IMR-90 (cell line): ENCODE measurements around the gene ST6GAL2. TPM values are rescaled to one million over a fixed set of nuclear protein-coding genes. Genes with fewer than 3 reads are reported as not detected.

Experiments used
- ATAC-seq: fragments of 200-7000 bp; cut with Tn5 transposase; 2 replicates; pipeline ENCODE4 v1.9.1; 2020; ENCODE audit warnings: low read depth, mild to moderate bottlenecking, moderate library complexity
- BruUV-seq: library from RNA; stranded (reverse); fragments of 400-500 nt; replicated peaks from 2 replicates; lab custom pipeline; 2021; lab: Mats Ljungman, UMichigan
- CTCF ChIA-PET: fragments of 300-600 bp; formaldehyde crosslinking; extraction: SDS; loops from one replicate; lab custom pipeline; 2021; ENCODE audit warnings: antibody characterized with exemption; lab: Yijun Ruan, JAX
- POLR2A ChIA-PET: fragments of 300-600 bp; sonication (Branson Sonifier 250); formaldehyde crosslinking; loops from one replicate; lab custom pipeline; 2022; ENCODE audit warnings: antibody characterized with exemption; ENCODE audit not compliant: unreplicated experiment; lab: Charles Lee
- DNase-seq: peaks from one replicate; pipeline ENCODE4 v3.0.0; 2013
- H2AFZ ChIP-seq: replicated peaks from 2 replicates; pipeline ENCODE3; 2013; ENCODE audit warnings: low read length, mild to moderate bottlenecking; ENCODE audit not compliant: poor library complexity
- H2AK5ac ChIP-seq: 2 replicates; pipeline ENCODE4 v1.6.1; 2013; ENCODE audit warnings: low read depth, low read length, inconsistent platforms
- H2AK9ac ChIP-seq: replicated peaks from 2 replicates; pipeline ENCODE3; 2013; ENCODE audit warnings: mild to moderate bottlenecking, low read depth, low read length, moderate library complexity; ENCODE audit not compliant: poor library complexity
- H2BK120ac ChIP-seq: 2 replicates; pipeline ENCODE4 v1.6.1; 2013; ENCODE audit warnings: low read depth, low read length, inconsistent platforms
- H2BK15ac ChIP-seq: 3 replicates; pipeline ENCODE4 v1.6.1; 2013; ENCODE audit warnings: low read depth, low read length, inconsistent platforms
- H2BK20ac ChIP-seq: 2 replicates; pipeline ENCODE4 v1.6.1; 2013; ENCODE audit warnings: low read depth, mild to moderate bottlenecking, inconsistent platforms, low read length, moderate library complexity
- H2BK5ac ChIP-seq: 2 replicates; pipeline ENCODE4 v1.6.1; 2013; ENCODE audit warnings: mild to moderate bottlenecking, low read depth, low read length, inconsistent platforms; ENCODE audit not compliant: poor library complexity, severe bottlenecking
- H3K14ac ChIP-seq: replicated peaks from 2 replicates; pipeline ENCODE4 v1.6.1; 2013; ENCODE audit warnings: low read depth, low read length, inconsistent platforms
- H3K18ac ChIP-seq: 2 replicates; pipeline ENCODE4 v1.6.1; 2013; ENCODE audit warnings: low read depth, low read length, control low read depth
- H3K23ac ChIP-seq: 2 replicates; pipeline ENCODE4 v1.6.1; 2013; ENCODE audit warnings: low read depth, low read length, inconsistent platforms
- H3K27ac ChIP-seq: 2 replicates; pipeline ENCODE4 v1.5.1; 2013; ENCODE audit warnings: mild to moderate bottlenecking, control low read depth, low read length; ENCODE audit not compliant: insufficient read depth
- H3K27me3 ChIP-seq: 2 replicates; pipeline ENCODE4 v1.6.1; 2013; ENCODE audit warnings: low read length; ENCODE audit not compliant: control insufficient read depth, insufficient read depth
- H3K36me3 ChIP-seq: 2 replicates; pipeline ENCODE4 v1.6.1; 2013; ENCODE audit warnings: low read length, mixed read lengths; ENCODE audit not compliant: control insufficient read depth, insufficient read depth
- H3K4ac ChIP-seq: 2 replicates; pipeline ENCODE4 v1.6.1; 2013; ENCODE audit warnings: low read depth, low read length, inconsistent platforms
- H3K4me1 ChIP-seq: 2 replicates; pipeline ENCODE4 v1.6.1; 2013; ENCODE audit warnings: low read length, mixed read lengths; ENCODE audit not compliant: control insufficient read depth, insufficient read depth
- H3K4me2 ChIP-seq: 2 replicates; pipeline ENCODE4 v1.6.1; 2013; ENCODE audit warnings: low read depth, mild to moderate bottlenecking, control low read depth, low read length, moderate library complexity
- H3K4me3 ChIP-seq: 2 replicates; pipeline ENCODE4 v1.5.1; 2013; ENCODE audit warnings: low read depth, mild to moderate bottlenecking, control low read depth, low read length, moderate library complexity; ENCODE audit not compliant: insufficient read depth
- H3K56ac ChIP-seq: 2 replicates; pipeline ENCODE4 v1.6.1; 2013; ENCODE audit warnings: low read length, inconsistent platforms; ENCODE audit not compliant: insufficient read depth; ENCODE audit errors: extremely low read depth
- H3K79me1 ChIP-seq, 2 experiments: 2 replicates each; pipeline ENCODE4 v1.6.1; 2013; ENCODE audit warnings: low read length in 2 of 2, inconsistent platforms in 1 of 2, low read depth in 1 of 2
- H3K9ac ChIP-seq: 2 replicates; pipeline ENCODE4 v1.6.1; 2013; ENCODE audit warnings: low read depth, low read length, control low read depth
- H3K9me1 ChIP-seq: 2 replicates; pipeline ENCODE4 v1.6.1; 2013; ENCODE audit warnings: low read length, inconsistent platforms; ENCODE audit not compliant: insufficient read depth
- H3K9me3 ChIP-seq: 2 replicates; pipeline ENCODE4 v1.6.1; 2013; ENCODE audit warnings: low read length; ENCODE audit not compliant: control insufficient read depth, insufficient read depth
- H4K20me1 ChIP-seq: 2 replicates; pipeline ENCODE4 v1.6.1; 2013; ENCODE audit warnings: low read length, inconsistent platforms; ENCODE audit not compliant: insufficient read depth
- H4K5ac ChIP-seq: 2 replicates; pipeline ENCODE4 v1.6.1; 2013; ENCODE audit warnings: mild to moderate bottlenecking, low read depth, low read length, control low read depth
- H4K8ac ChIP-seq, 2 experiments: 2 replicates each; pipeline ENCODE4 v1.6.1; 2013; ENCODE audit warnings: low read depth in 2 of 2, low read length in 2 of 2, control low read depth in 1 of 2, inconsistent platforms in 1 of 2
- H4K91ac ChIP-seq: 2 replicates; pipeline ENCODE4 v1.6.1; 2013; ENCODE audit warnings: low read depth, low read length, inconsistent platforms; ENCODE audit not compliant: insufficient read depth
- BHLHE40 ChIP-seq: fragments of 150-350 bp; IDR thresholded peaks from 2 replicates; pipeline ENCODE4 v1.6.1; 2016; ENCODE audit warnings: mild to moderate bottlenecking, low read depth, low read length
- CEBPB ChIP-seq: IDR thresholded peaks from 2 replicates; pipeline ENCODE4 v1.6.1; 2012; ENCODE audit warnings: low read depth, low read length, improper control_type of control experiment
- CHD1 ChIP-seq: IDR thresholded peaks from 2 replicates; pipeline ENCODE4 v1.6.1; 2012; ENCODE audit warnings: low read depth, low read length, improper control_type of control experiment
- FOS ChIP-seq: fragments of 150-350 bp; IDR thresholded peaks from 2 replicates; pipeline ENCODE4 v1.6.1; 2016; ENCODE audit warnings: low read depth, low read length
- MAFK ChIP-seq: IDR thresholded peaks from 2 replicates; pipeline ENCODE4 v1.6.1; 2012; ENCODE audit warnings: low read depth, low read length, improper control_type of control experiment
- MAZ ChIP-seq: IDR thresholded peaks from 2 replicates; pipeline ENCODE4 v1.6.1; 2012; ENCODE audit warnings: low read depth, mild to moderate bottlenecking, low read length, improper control_type of control experiment, moderate library complexity, borderline replicate concordance
- MXI1 ChIP-seq: IDR thresholded peaks from 2 replicates; pipeline ENCODE4 v1.6.1; 2012; ENCODE audit warnings: low read depth, mild to moderate bottlenecking, low read length, moderate library complexity, borderline replicate concordance
- POLR2A ChIP-seq: IDR thresholded peaks from 2 replicates; pipeline ENCODE4 v1.6.1; 2012; ENCODE audit warnings: mild to moderate bottlenecking, low read depth, low read length
- RCOR1 ChIP-seq: IDR thresholded peaks from 2 replicates; pipeline ENCODE4 v1.6.1; 2012; ENCODE audit warnings: mild to moderate bottlenecking, low read length, improper control_type of control experiment; ENCODE audit not compliant: insufficient replicate concordance
- RFX5 ChIP-seq: IDR thresholded peaks from 2 replicates; pipeline ENCODE4 v1.8.0; 2012; ENCODE audit warnings: low read depth, mild to moderate bottlenecking, low read length, moderate library complexity
- SMC3 ChIP-seq: fragments of 150-350 bp; IDR thresholded peaks from 2 replicates; pipeline ENCODE4 v1.6.1; 2016; ENCODE audit warnings: low read depth, mild to moderate bottlenecking, antibody characterized with exemption, low read length, moderate library complexity
- WGBS, 2 experiments: methylation state at CpG; one replicate each; pipeline versions ENCODE4 v1.1.5 to v1.1.7; 2013; ENCODE audit warnings: missing lambda C conversion rate in 2 of 2; ENCODE audit not compliant: insufficient read length in 1 of 2; ENCODE audit errors: extremely low coverage in 2 of 2; 5-methylcytosine and 5-hydroxymethylcytosine counted together
- dilution Hi-C: fragments of 300-500 bp; cut with HindIII; formaldehyde crosslinking; loops from one replicate; pipeline ENCODE4 v1.14.3; 2018; ENCODE audit warnings: low sequenced_read_pairs; ENCODE audit not compliant: unreplicated experiment
- in situ Hi-C: fragments of 300-500 bp; cut with MboI; formaldehyde crosslinking; loops from 3 replicates; pipeline ENCODE4 v1.14.3; 2019; ENCODE audit warnings: low sequenced_read_pairs, inconsistent platforms, mixed read lengths
- intact Hi-C: fragments of 100-400 bp; cut with micrococcal nuclease; formaldehyde crosslinking; loops from 2 replicates; pipeline ENCODE4 v1.10.0; 2022
- polyA plus RNA-seq, 3 experiments: library from polyadenylated mRNA; depleted of rRNA; stranded (reverse); fragments of >200 nt; gene quantifications; 2 replicates each; pipeline ENCODE4 v1.2.3, GENCODE V29; 2012; ENCODE audit warnings: low replicate concordance in 1 of 3
- total RNA-seq: library from RNA; depleted of rRNA; stranded (reverse); fragments of >200 nt; gene quantifications from 2 replicates; pipeline ENCODE4 v1.2.3, GENCODE V29; 2012
- TF ChIP-seq, protein P1 (sequence below): conservative IDR thresholded peaks from 2 replicates; pipeline ENCODE4 v1.5.1; 2012; ENCODE audit warnings: mild to moderate bottlenecking, low read depth, low read length, improper control_type of control experiment
- TF ChIP-seq, protein P2 (sequence below): fragments of 150-350 bp; IDR thresholded peaks from 2 replicates; pipeline ENCODE4 v1.6.1; 2016; ENCODE audit warnings: low read depth, mild to moderate bottlenecking, low read length, moderate library complexity, borderline replicate concordance
- TF ChIP-seq, protein P3 (sequence below): fragments of 150-350 bp; IDR thresholded peaks from 2 replicates; pipeline ENCODE4 v1.6.1; 2017; ENCODE audit warnings: mild to moderate bottlenecking, antibody characterized with exemption, low read length, low read depth

The ST6GAL2 gene
- total and polyA plus RNA-seq, 2 of the 4 experiments (the other 2 are of a cell fraction) = not detected

GRCh38 chr2:106849253-106849652, 36.7 kb downstream of the ST6GAL2 start:
- ChIA-PET POLR2A (no interaction called here), CTCF (no interaction called here)
- H3K79me1 ChIP-seq = no peaks in the 10 kb centered on the region
- no CpG with 5 or more reads among the region's 2 CpGs for WGBS, 2 experiments
- no peak for DNase-seq
- no peak overlapping the region for H2AK5ac ChIP-seq
- H3K4me2 ChIP-seq = no peak overlapping the region
- no peak overlapping the region for H3K18ac ChIP-seq
- no peaks in the 10 kb centered on the region for H3K4me1 ChIP-seq
- in situ Hi-C loops (no loop called here), dilution Hi-C loops (no loop called here), intact Hi-C loops (no loop called here)
- H3K9me3 ChIP-seq = peaks cover 2% of the 10 kb centered on the region; the same call in 1 of the 2 replicates
- H4K5ac ChIP-seq = no peak overlapping the region
- no peak overlapping the region for H2AFZ ChIP-seq
- no peaks in the 10 kb centered on the region for H3K36me3 ChIP-seq
- no peak overlapping the region for H3K56ac ChIP-seq
- H4K91ac ChIP-seq = no peak overlapping the region
- no TSS peak for BruUV-seq
- no peaks in the 10 kb centered on the region for H4K20me1 ChIP-seq
- H3K14ac ChIP-seq = no peak overlapping the region
- no peak for ATAC-seq
- H3K9me1 ChIP-seq = no peaks in the 10 kb centered on the region
- TF ChIP-seq BHLHE40 = no peak
- TF ChIP-seq RCOR1 = no peak
- TF ChIP-seq, protein P1, sequence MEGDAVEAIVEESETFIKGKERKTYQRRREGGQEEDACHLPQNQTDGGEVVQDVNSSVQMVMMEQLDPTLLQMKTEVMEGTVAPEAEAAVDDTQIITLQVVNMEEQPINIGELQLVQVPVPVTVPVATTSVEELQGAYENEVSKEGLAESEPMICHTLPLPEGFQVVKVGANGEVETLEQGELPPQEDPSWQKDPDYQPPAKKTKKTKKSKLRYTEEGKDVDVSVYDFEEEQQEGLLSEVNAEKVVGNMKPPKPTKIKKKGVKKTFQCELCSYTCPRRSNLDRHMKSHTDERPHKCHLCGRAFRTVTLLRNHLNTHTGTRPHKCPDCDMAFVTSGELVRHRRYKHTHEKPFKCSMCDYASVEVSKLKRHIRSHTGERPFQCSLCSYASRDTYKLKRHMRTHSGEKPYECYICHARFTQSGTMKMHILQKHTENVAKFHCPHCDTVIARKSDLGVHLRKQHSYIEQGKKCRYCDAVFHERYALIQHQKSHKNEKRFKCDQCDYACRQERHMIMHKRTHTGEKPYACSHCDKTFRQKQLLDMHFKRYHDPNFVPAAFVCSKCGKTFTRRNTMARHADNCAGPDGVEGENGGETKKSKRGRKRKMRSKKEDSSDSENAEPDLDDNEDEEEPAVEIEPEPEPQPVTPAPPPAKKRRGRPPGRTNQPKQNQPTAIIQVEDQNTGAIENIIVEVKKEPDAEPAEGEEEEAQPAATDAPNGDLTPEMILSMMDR = no peak
- TF ChIP-seq POLR2A = no peak
- TF ChIP-seq, protein P2, sequence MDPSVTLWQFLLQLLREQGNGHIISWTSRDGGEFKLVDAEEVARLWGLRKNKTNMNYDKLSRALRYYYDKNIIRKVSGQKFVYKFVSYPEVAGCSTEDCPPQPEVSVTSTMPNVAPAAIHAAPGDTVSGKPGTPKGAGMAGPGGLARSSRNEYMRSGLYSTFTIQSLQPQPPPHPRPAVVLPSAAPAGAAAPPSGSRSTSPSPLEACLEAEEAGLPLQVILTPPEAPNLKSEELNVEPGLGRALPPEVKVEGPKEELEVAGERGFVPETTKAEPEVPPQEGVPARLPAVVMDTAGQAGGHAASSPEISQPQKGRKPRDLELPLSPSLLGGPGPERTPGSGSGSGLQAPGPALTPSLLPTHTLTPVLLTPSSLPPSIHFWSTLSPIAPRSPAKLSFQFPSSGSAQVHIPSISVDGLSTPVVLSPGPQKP = no peak
- no peak for TF ChIP-seq CEBPB
- TF ChIP-seq FOS = no peak
- no peak for TF ChIP-seq MAZ
- no peak for TF ChIP-seq MXI1
- TF ChIP-seq MAFK = no peak
- TF ChIP-seq, protein P3, sequence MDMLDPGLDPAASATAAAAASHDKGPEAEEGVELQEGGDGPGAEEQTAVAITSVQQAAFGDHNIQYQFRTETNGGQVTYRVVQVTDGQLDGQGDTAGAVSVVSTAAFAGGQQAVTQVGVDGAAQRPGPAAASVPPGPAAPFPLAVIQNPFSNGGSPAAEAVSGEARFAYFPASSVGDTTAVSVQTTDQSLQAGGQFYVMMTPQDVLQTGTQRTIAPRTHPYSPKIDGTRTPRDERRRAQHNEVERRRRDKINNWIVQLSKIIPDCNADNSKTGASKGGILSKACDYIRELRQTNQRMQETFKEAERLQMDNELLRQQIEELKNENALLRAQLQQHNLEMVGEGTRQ = no peak
- TF ChIP-seq SMC3 = no peak
- TF ChIP-seq CHD1 = no peak
- no peak for TF ChIP-seq RFX5
- no peak overlapping the region for H4K8ac ChIP-seq
- H2AK9ac ChIP-seq = no peak overlapping the region
- no peak overlapping the region for H3K27ac ChIP-seq
- no peak overlapping the region for H3K4me3 ChIP-seq
- H2BK5ac ChIP-seq = no peak overlapping the region
- H2BK15ac ChIP-seq = no peak overlapping the region
- no peak overlapping the region for H3K4ac ChIP-seq
- H2BK120ac ChIP-seq = no peak overlapping the region
- H3K27me3 ChIP-seq = no peaks in the 10 kb centered on the region
- H3K23ac ChIP-seq = no peak overlapping the region
- H3K9ac ChIP-seq = no peak overlapping the region
- H2BK20ac ChIP-seq = no peak overlapping the region
